CD4-positive, CD25-positive, alpha-beta regulatory T cell (primary cell): ENCODE data around the gene VAV3. TPM values are rescaled to one million over a fixed set of nuclear protein-coding genes. Genes with fewer than 3 reads are reported as not detected.
"Not testable (repeated sequence)": the region's sequence is repeated elsewhere in the genome, so short reads cannot be mapped to it uniquely, and the experiment has no call there.

ENCODE experiments used
- ATAC-seq, 2 donors: fragments of 150-1000 bp; cut with Tn5 transposase; one replicate each; pipeline ENCODE4 v1.10.0; 2021; ENCODE audit warnings: low read depth in 2 of 2, moderate number of reproducible peaks in 2 of 2, moderate library complexity in 1 of 2
- DNase-seq, 3 donors: peaks; one replicate each; pipeline versions ENCODE4 v3.0.0 to v3.0.0-alpha.2; 2012 to 2022; ENCODE audit warnings: mixed read lengths in 1 of 3
- H3K27ac ChIP-seq: one replicate; pipeline ENCODE4 v1.7.0; 2013; ENCODE audit warnings: mild to moderate bottlenecking, low read length; ENCODE audit not compliant: insufficient read depth, poor library complexity, severe bottlenecking
- H3K27me3 ChIP-seq: one replicate; pipeline ENCODE4 v1.7.0; 2013; ENCODE audit warnings: low read length; ENCODE audit not compliant: control insufficient read depth, insufficient read depth
- H3K36me3 ChIP-seq: one replicate; pipeline ENCODE4 v1.7.0; 2013; ENCODE audit warnings: mild to moderate bottlenecking, low read length, moderate library complexity; ENCODE audit not compliant: control insufficient read depth, insufficient read depth
- H3K4me1 ChIP-seq: 2 replicates; pipeline ENCODE4 v1.7.0; 2013; ENCODE audit warnings: mild to moderate bottlenecking, low read length; ENCODE audit not compliant: insufficient read depth, control insufficient read depth, poor library complexity, severe bottlenecking
- H3K4me3 ChIP-seq: one replicate; pipeline ENCODE4 v1.7.0; 2013; ENCODE audit warnings: low read depth, mild to moderate bottlenecking, low read length, moderate library complexity
- H3K9me3 ChIP-seq, 2 experiments: 1 replicate in 1 of 2; 2 replicates in 1 of 2; pipeline ENCODE4 v1.7.0; 2013; ENCODE audit warnings: low read length in 2 of 2, mild to moderate bottlenecking in 1 of 2, moderate library complexity in 1 of 2; ENCODE audit not compliant: control insufficient read depth in 2 of 2
- H3K27ac Mint-ChIP-seq, 3 donors: one replicate each; pipeline ENCODE4 v1.8.0; 2020 to 2022; ENCODE audit warnings: mild to moderate bottlenecking in 3 of 3, mixed read lengths in 3 of 3, moderate library complexity in 2 of 3
- H3K27me3 Mint-ChIP-seq: one replicate; pipeline ENCODE4 v1.8.0; 2022; ENCODE audit warnings: mild to moderate bottlenecking, mixed read lengths
- H3K36me3 Mint-ChIP-seq: one replicate; pipeline ENCODE4 v1.8.0; 2020; ENCODE audit warnings: mixed read lengths
- H3K4me1 Mint-ChIP-seq, 4 donors: one replicate each; pipeline ENCODE4 v1.8.0; 2020 to 2022; ENCODE audit warnings: mixed read lengths in 4 of 4, mild to moderate bottlenecking in 1 of 4
- H3K4me3 Mint-ChIP-seq, 4 donors: one replicate each; pipeline ENCODE4 v1.8.0; 2020 to 2022; ENCODE audit warnings: mild to moderate bottlenecking in 4 of 4, mixed read lengths in 4 of 4, moderate library complexity in 3 of 4
- H3K9me3 Mint-ChIP-seq, 7 donors: one replicate each; pipeline ENCODE4 v1.8.0; 2020 to 2022; ENCODE audit warnings: mixed read lengths in 7 of 7, mild to moderate bottlenecking in 3 of 7, moderate library complexity in 2 of 7
- polyA plus RNA-seq, 4 donors: library from polyadenylated mRNA; unstranded; fragments of 300-500 nt; fragmentation: Illumina TruSeq; gene quantifications; one replicate each; pipeline ENCODE4 v1.2.3, GENCODE V29; 2021
- total RNA-seq: library from RNA; stranded (reverse); gene quantifications from one replicate; pipeline ENCODE4 v1.2.3, GENCODE V29; 2022

The VAV3 gene
- total and polyA plus RNA-seq, 5 donors from 2014 or later = 6.2 to 21.5 (median 11.1) TPM

- not testable (repeated sequence) for H3K9me3 Mint-ChIP-seq, DNase-seq, ATAC-seq, H3K36me3 ChIP-seq, H3K4me3 ChIP-seq, H3K4me3 Mint-ChIP-seq, H3K4me1 Mint-ChIP-seq, H3K27ac ChIP-seq, H3K9me3 ChIP-seq, H3K36me3 Mint-ChIP-seq, H3K4me1 ChIP-seq, H3K27me3 Mint-ChIP-seq, H3K27ac Mint-ChIP-seq, H3K27me3 ChIP-seq
Measured at GRCh38 chr1:107650825-107651224, 314.2 kb downstream of the VAV3 start.

GRCh38 chr1:107649023-107649422 is 316.0 kb downstream of the VAV3 start:
- Mint-ChIP-seq H3K36me3 (peaks cover 2% of the 10 kb centered on the region), H3K27me3 (no peaks in the 10 kb centered on the region), H3K9me3 (no peaks in the 10 kb centered on the region), H3K27ac (no peak overlapping the region), H3K4me3 (no peak overlapping the region), H3K4me1 (peaks cover 0 to 5% (median 2%) of the 10 kb centered on the region in 4 donors)
- no peaks in the 10 kb centered on the region for H3K4me1 ChIP-seq
- no peaks in the 10 kb centered on the region for H3K9me3 ChIP-seq
- H3K36me3 ChIP-seq = no peaks in the 10 kb centered on the region
- no peak overlapping the region for H3K27ac ChIP-seq
- ATAC-seq (no peak), DNase-seq (no peak)
- no peak overlapping the region for H3K4me3 ChIP-seq
- no peaks in the 10 kb centered on the region for H3K27me3 ChIP-seq

GRCh38 chr1:107648071-107648470 is 316.9 kb downstream of the VAV3 start:
- Histone ChIP-seq H3K27ac (no peak overlapping the region), H3K9me3 (no peaks in the 10 kb centered on the region), H3K36me3 (no peaks in the 10 kb centered on the region), H3K27me3 (no peaks in the 10 kb centered on the region), H3K4me1 (no peaks in the 10 kb centered on the region), H3K4me3 (no peak overlapping the region)
- H3K9me3 Mint-ChIP-seq = no peaks in the 10 kb centered on the region
- ATAC-seq (no peak), DNase-seq (no peak)
- H3K4me3 Mint-ChIP-seq = no peak overlapping the region
- H3K27ac Mint-ChIP-seq = no peak overlapping the region
- peaks cover 2% of the 10 kb centered on the region for H3K36me3 Mint-ChIP-seq
- no peaks in the 10 kb centered on the region for H3K27me3 Mint-ChIP-seq
- H3K4me1 Mint-ChIP-seq = peaks cover 0 to 5% (median 2%) of the 10 kb centered on the region in 4 donors

GRCh38 chr1:107647012-107647411 is 318.0 kb downstream of the VAV3 start:
- Histone ChIP-seq H3K4me1 (no peaks in the 10 kb centered on the region), H3K4me3 (no peak overlapping the region), H3K27ac (no peak overlapping the region), H3K9me3 (no peaks in the 10 kb centered on the region), H3K27me3 (no peaks in the 10 kb centered on the region), H3K36me3 (peaks cover under 1% of the 10 kb centered on the region)
- H3K4me3 Mint-ChIP-seq = no peak overlapping the region
- H3K27me3 Mint-ChIP-seq = no peaks in the 10 kb centered on the region
- no peak overlapping the region for H3K27ac Mint-ChIP-seq
- DNase-seq (no peak), ATAC-seq (no peak)
- H3K36me3 Mint-ChIP-seq = no peaks in the 10 kb centered on the region
- H3K4me1 Mint-ChIP-seq = peaks cover 0 to 7% (median 2%) of the 10 kb centered on the region in 4 donors
- H3K9me3 Mint-ChIP-seq = no peaks in the 10 kb centered on the region

GRCh38 chr1:107643766-107644165 is 321.2 kb downstream of the VAV3 start:
- H3K9me3 Mint-ChIP-seq = no peaks in the 10 kb centered on the region
- H3K27ac Mint-ChIP-seq = no peak overlapping the region

GRCh38 chr1:107640207-107640606 is 324.8 kb downstream of the VAV3 start:
- H3K4me1 Mint-ChIP-seq = peaks cover 0 to 5% (median 2%) of the 10 kb centered on the region in 4 donors

More at GRCh38 chr1:107643766-107644165, 321.2 kb downstream of the VAV3 start:
- Histone ChIP-seq H3K27me3 (no peaks in the 10 kb centered on the region), H3K9me3 (no peaks in the 10 kb centered on the region), H3K27ac (no peak overlapping the region), H3K36me3 (peaks cover 7% of the 10 kb centered on the region), H3K4me1 (no peaks in the 10 kb centered on the region), H3K4me3 (no peak overlapping the region)
- Mint-ChIP-seq H3K36me3 (peaks cover 14% of the 10 kb centered on the region), H3K4me3 (no peak overlapping the region), H3K27me3 (no peaks in the 10 kb centered on the region), H3K4me1 (peaks cover 0 to 10% (median 2%) of the 10 kb centered on the region in 4 donors)
- DNase-seq (no peak), ATAC-seq (no peak)

GRCh38 chr1:107637101-107637500 is 327.9 kb downstream of the VAV3 start:
- no peaks in the 10 kb centered on the region for H3K9me3 ChIP-seq
- H3K27ac Mint-ChIP-seq = no peak overlapping the region
- DNase-seq (no peak), ATAC-seq (no peak)
- H3K4me1 ChIP-seq = no peaks in the 10 kb centered on the region
- no peaks in the 10 kb centered on the region for H3K27me3 ChIP-seq
- H3K4me3 Mint-ChIP-seq = no peak overlapping the region
- H3K36me3 Mint-ChIP-seq = peaks cover 22% of the 10 kb centered on the region
- peaks cover 7% of the 10 kb centered on the region for H3K36me3 ChIP-seq
- H3K9me3 Mint-ChIP-seq = peaks cover 0 to 2% (median 0%) of the 10 kb centered on the region in 7 donors
- peaks cover 0 to 4% (median 2%) of the 10 kb centered on the region in 4 donors for H3K4me1 Mint-ChIP-seq
- no peak overlapping the region for H3K4me3 ChIP-seq
- no peaks in the 10 kb centered on the region for H3K27me3 Mint-ChIP-seq
- H3K27ac ChIP-seq = no peak overlapping the region

More at GRCh38 chr1:107640207-107640606, 324.8 kb downstream of the VAV3 start:
- DNase-seq = no peak
- Histone ChIP-seq H3K27me3 (no peaks in the 10 kb centered on the region), H3K9me3 (no peaks in the 10 kb centered on the region), H3K27ac (no peak overlapping the region), H3K4me1 (no peaks in the 10 kb centered on the region), H3K36me3 (peaks cover 7% of the 10 kb centered on the region), H3K4me3 (no peak overlapping the region)
- Mint-ChIP-seq H3K4me3 (no peak overlapping the region), H3K27me3 (no peaks in the 10 kb centered on the region), H3K27ac (no peak overlapping the region), H3K9me3 (no peaks in the 10 kb centered on the region), H3K36me3 (peaks cover 14% of the 10 kb centered on the region)
- ATAC-seq = no peak

- H3K27me3 ChIP-seq = no peaks in the 10 kb centered on the region
- no peaks in the 10 kb centered on the region for H3K4me1 ChIP-seq
- no peak for DNase-seq
- no peaks in the 10 kb centered on the region for H3K36me3 ChIP-seq
- ATAC-seq = no peak
- no peak overlapping the region for H3K27ac Mint-ChIP-seq
- H3K9me3 ChIP-seq = no peaks in the 10 kb centered on the region
- H3K4me3 ChIP-seq = no peak overlapping the region
- H3K27ac ChIP-seq = no peak overlapping the region
- peaks cover 0 to 4% (median 1%) of the 10 kb centered on the region in 7 donors for H3K9me3 Mint-ChIP-seq
- H3K4me1 Mint-ChIP-seq = peaks cover 0 to 4% (median 2%) of the 10 kb centered on the region in 4 donors
- peaks cover 9% of the 10 kb centered on the region for H3K36me3 Mint-ChIP-seq
- no peaks in the 10 kb centered on the region for H3K27me3 Mint-ChIP-seq
- no peak overlapping the region for H3K4me3 Mint-ChIP-seq
Measured at GRCh38 chr1:107633596-107633995, 331.4 kb downstream of the VAV3 start.
